Measurements from ENCODE around the gene SNAP47.

The SNAP47 gene

GRCh38 chr1:227734546-227734855 is 734 bp upstream of the SNAP47 start:
- H4K20me1 ChIP-seq, result peaks cover 1 to 93% (median 68%) of the 10 kb centered on the region in 11 experiments; a peak in 20 of 22 replicates
- H3K27ac ChIP-seq, result peak overlapping the region; percentile 68 to 90 (median 87)
- H3K36me3 ChIP-seq, result peaks cover 31 to 47% (median 34%) of the 10 kb centered on the region in 11 experiments
- TF ChIP-seq Cebpa-rat (IDR thresholded peaks at IDR 0.05), result no peak
- peak overlapping the region; percentile 83 to 98 (median 90) for H3K4me3 ChIP-seq
- peak overlapping the region; percentile 90 to 99 (median 99) for H3K4me2 ChIP-seq
- no peaks in the 10 kb centered on the region for H3K9me3 ChIP-seq (replicated peaks in 1 of 11)
- peaks cover 33 to 64% (median 49%) of the 10 kb centered on the region in 10 experiments for H3K4me1 ChIP-seq
- H3K9ac ChIP-seq, result peak overlapping the region; percentile 86 to 96 (median 91)
- H3K27me3 ChIP-seq, result no peaks in the 10 kb centered on the region

- Histone ChIP-seq H3K27ac (peak overlapping the region; percentile 51 to 90 (median 87); a peak in 21 of 22 replicates), H3K9ac (peak overlapping the region; percentile 86 to 96 (median 91)), H3K9me3 (replicated peaks in 1 of 11) (no peaks in the 10 kb centered on the region), H3K4me1 (peaks cover 28 to 56% (median 46%) of the 10 kb centered on the region in 10 experiments), H3K27me3 (no peaks in the 10 kb centered on the region), H3K4me2 (peak overlapping the region; percentile 89 to 99 (median 95)), H3K36me3 (peaks cover 30 to 55% (median 36%) of the 10 kb centered on the region in 11 experiments), H3K4me3 (peak overlapping the region; percentile 83 to 98 (median 90)), H4K20me1 (peaks cover 12 to 93% (median 68%) of the 10 kb centered on the region in 11 experiments; a peak in 21 of 22 replicates)
- no peak for TF ChIP-seq Cebpa-rat (IDR thresholded peaks at IDR 0.05)
Measured at GRCh38 chr1:227735539-227736285, 477 bp downstream of the SNAP47 start.

GRCh38 chr1:227736814-227737432 is 1.7 kb downstream of the SNAP47 start:
- no peak overlapping the region for H3K27ac ChIP-seq
- no peaks in the 10 kb centered on the region for H3K27me3 ChIP-seq
- H3K9ac ChIP-seq, result peak overlapping the region in 5 of 11 experiments; percentile 3 to 96 (median 91); a peak in 5 of 22 replicates
- no peak for TF ChIP-seq Cebpa-rat (IDR thresholded peaks at IDR 0.05)
- peak overlapping the region in 2 of 10 experiments; percentile 85 to 94; a peak in 3 of 20 replicates for H3K4me3 ChIP-seq
- H3K4me1 ChIP-seq, result peaks cover 28 to 56% (median 45%) of the 10 kb centered on the region in 10 experiments
- no peaks in the 10 kb centered on the region for H3K9me3 ChIP-seq (replicated peaks in 1 of 11)
- H3K4me2 ChIP-seq, result peak overlapping the region; percentile 89 to 99 (median 95); a peak in 21 of 22 replicates
- peaks cover 18 to 45% (median 25%) of the 10 kb centered on the region in 11 experiments for H3K36me3 ChIP-seq
- peaks cover 12 to 93% (median 68%) of the 10 kb centered on the region in 11 experiments; a peak in 21 of 22 replicates for H4K20me1 ChIP-seq

- no peak for TF ChIP-seq Cebpa-rat (IDR thresholded peaks at IDR 0.05)
- Histone ChIP-seq H3K36me3 (peaks cover 0 to 26% (median 7%) of the 10 kb centered on the region in 11 experiments; a peak in 12 of 22 replicates), H3K4me3 (no peak overlapping the region), H3K4me2 (peak overlapping the region in 4 of 11 experiments; percentile 7 to 21 (median 14); a peak in 2 of 22 replicates), H3K4me1 (peaks cover 22 to 62% (median 48%) of the 10 kb centered on the region in 10 experiments), H3K27me3 (no peaks in the 10 kb centered on the region), H3K27ac (no peak overlapping the region), H3K9ac (no peak overlapping the region), H3K9me3 (replicated peaks in 1 of 11) (no peaks in the 10 kb centered on the region), H4K20me1 (peaks cover 28 to 93% (median 67%) of the 10 kb centered on the region in 11 experiments; a peak in 21 of 22 replicates)
Measured at GRCh38 chr1:227738820-227739219, 3.6 kb downstream of the SNAP47 start.

- Histone ChIP-seq H3K27ac (no peak overlapping the region), H3K4me1 (peaks cover 25 to 64% (median 49%) of the 10 kb centered on the region in 10 experiments), H4K20me1 (peaks cover 30 to 93% (median 73%) of the 10 kb centered on the region in 11 experiments; a peak in 21 of 22 replicates), H3K36me3 (peaks cover 0 to 23% (median 7%) of the 10 kb centered on the region in 11 experiments; a peak in 9 of 22 replicates), H3K4me3 (no peak overlapping the region), H3K27me3 (no peaks in the 10 kb centered on the region), H3K9me3 (replicated peaks in 1 of 11) (no peaks in the 10 kb centered on the region), H3K9ac (no peak overlapping the region), H3K4me2 (peak overlapping the region in 4 of 11 experiments; percentile 7 to 21 (median 14); a peak in 2 of 22 replicates)
- TF ChIP-seq Cebpa-rat (IDR thresholded peaks at IDR 0.05), result no peak
Measured at GRCh38 chr1:227739636-227740035, 4.4 kb downstream of the SNAP47 start.

GRCh38 chr1:227740401-227740960 is 5.2 kb downstream of the SNAP47 start:
- H3K27ac ChIP-seq, result no peak overlapping the region
- no peak for TF ChIP-seq Cebpa-rat (IDR thresholded peaks at IDR 0.05)
- no peak overlapping the region for H3K9ac ChIP-seq
- peaks cover 0 to 23% (median 7%) of the 10 kb centered on the region in 11 experiments; a peak in 9 of 22 replicates for H3K36me3 ChIP-seq
- no peaks in the 10 kb centered on the region for H3K27me3 ChIP-seq
- no peak overlapping the region for H3K4me2 ChIP-seq
- H3K4me3 ChIP-seq, result no peak overlapping the region
- H3K4me1 ChIP-seq, result peaks cover 33 to 72% (median 58%) of the 10 kb centered on the region in 10 experiments
- H4K20me1 ChIP-seq, result peaks cover 38 to 99% (median 81%) of the 10 kb centered on the region in 11 experiments; a peak in 21 of 22 replicates
- H3K9me3 ChIP-seq (replicated peaks in 1 of 11), result no peaks in the 10 kb centered on the region

- no peaks in the 10 kb centered on the region for H3K27me3 ChIP-seq
- H3K4me1 ChIP-seq, result peaks cover 35 to 74% (median 60%) of the 10 kb centered on the region in 10 experiments
- H3K9ac ChIP-seq, result no peak overlapping the region
Measured at GRCh38 chr1:227741166-227741870, 6.1 kb downstream of the SNAP47 start.

More at GRCh38 chr1:227741166-227741870, 6.1 kb downstream of the SNAP47 start:
- TF ChIP-seq Cebpa-rat (IDR thresholded peaks at IDR 0.05), result no peak
- no peak overlapping the region for H3K4me3 ChIP-seq
- H3K36me3 ChIP-seq, result peaks cover 0 to 23% (median 7%) of the 10 kb centered on the region in 11 experiments; a peak in 9 of 22 replicates
- no peak overlapping the region for H3K27ac ChIP-seq
- H3K4me2 ChIP-seq, result no peak overlapping the region
- peaks cover 46 to 100% (median 89%) of the 10 kb centered on the region in 11 experiments; a peak in 21 of 22 replicates for H4K20me1 ChIP-seq
- H3K9me3 ChIP-seq (replicated peaks in 1 of 11), result no peaks in the 10 kb centered on the region
